Measurements from ENCODE around the gene SLC17A9.

The SLC17A9 gene

GRCh38 chr20:62993856-62994494, 41.5 kb downstream of the SLC17A9 start:
- DNase-seq, result no peak
- Histone ChIP-seq H3K4me3 (ENCODE audit: low read depth, low read length) (no peak overlapping the region), H3K36me3 (no peaks in the 10 kb centered on the region), H3K4me1 (no peaks in the 10 kb centered on the region), H3K9me3 (no peaks in the 10 kb centered on the region), H3K27me3 (peaks cover 78% of the 10 kb centered on the region)
- no peak for TF ChIP-seq CTCF (IDR thresholded peaks at IDR 0.05; ENCODE audit: low read depth, low read length)

DNA sequence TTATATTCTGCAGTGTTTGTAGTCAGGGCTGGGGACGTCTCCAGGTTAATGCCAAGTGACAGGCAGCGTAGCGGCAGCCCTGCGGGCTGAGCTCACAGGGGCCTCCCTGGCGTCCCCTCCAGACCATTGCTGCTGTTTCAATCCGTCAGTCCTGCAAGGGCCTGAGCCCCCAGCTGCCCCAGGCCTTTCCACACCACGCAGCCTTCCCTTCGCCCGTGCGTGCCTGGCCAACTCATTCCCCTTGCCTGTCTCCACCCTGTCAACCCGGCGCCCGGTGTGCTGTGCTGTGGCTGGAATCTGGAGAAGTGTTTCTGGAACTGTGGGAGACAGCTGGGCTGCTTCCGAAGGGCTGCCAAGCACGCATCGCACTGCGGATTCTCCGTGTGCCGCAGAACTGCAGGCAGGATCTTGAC, 42.4 kb downstream of the SLC17A9 start:
- H3K27me3 ChIP-seq, result peaks cover 81% of the 10 kb centered on the region
- no peaks in the 10 kb centered on the region for H3K36me3 ChIP-seq
- no peak for DNase-seq
- H3K9me3 ChIP-seq, result no peaks in the 10 kb centered on the region
- TF ChIP-seq CTCF (IDR thresholded peaks at IDR 0.05; ENCODE audit: low read depth, low read length), result no peak
- H3K4me3 ChIP-seq (ENCODE audit: low read depth, low read length), result no peak overlapping the region
- H3K4me1 ChIP-seq, result no peaks in the 10 kb centered on the region

- peaks cover 83% of the 10 kb centered on the region for H3K27me3 ChIP-seq
These were observed 43.0 kb downstream of the SLC17A9 start for GRCh38 chr20:62995481-62995880.

GRCh38 chr20:62995898-62996595, 43.5 kb downstream of the SLC17A9 start:
- Histone ChIP-seq H3K4me1 (no peaks in the 10 kb centered on the region), H3K36me3 (no peaks in the 10 kb centered on the region), H3K9me3 (no peaks in the 10 kb centered on the region), H3K4me3 (ENCODE audit: low read depth, low read length) (no peak overlapping the region), H3K27me3 (peaks cover 83% of the 10 kb centered on the region)
- no peak for DNase-seq
- TF ChIP-seq CTCF (IDR thresholded peaks at IDR 0.05; ENCODE audit: low read depth, low read length), result no peak

More at GRCh38 chr20:62995481-62995880, 43.0 kb downstream of the SLC17A9 start:
- Histone ChIP-seq H3K36me3 (no peaks in the 10 kb centered on the region), H3K9me3 (no peaks in the 10 kb centered on the region), H3K4me3 (ENCODE audit: low read depth, low read length) (no peak overlapping the region), H3K4me1 (no peaks in the 10 kb centered on the region)
- TF ChIP-seq CTCF (IDR thresholded peaks at IDR 0.05; ENCODE audit: low read depth, low read length), result no peak
- no peak for DNase-seq

GRCh38 chr20:62996596-62996982, 44.1 kb downstream of the SLC17A9 start:
- H3K4me3 ChIP-seq (ENCODE audit: low read depth, low read length), result no peak overlapping the region
- H3K4me1 ChIP-seq, result no peaks in the 10 kb centered on the region
- no peaks in the 10 kb centered on the region for H3K9me3 ChIP-seq
- no peak for DNase-seq
- no peaks in the 10 kb centered on the region for H3K36me3 ChIP-seq
- TF ChIP-seq CTCF (IDR thresholded peaks at IDR 0.05; ENCODE audit: low read depth, low read length), result no peak
- peaks cover 83% of the 10 kb centered on the region for H3K27me3 ChIP-seq

DNA sequence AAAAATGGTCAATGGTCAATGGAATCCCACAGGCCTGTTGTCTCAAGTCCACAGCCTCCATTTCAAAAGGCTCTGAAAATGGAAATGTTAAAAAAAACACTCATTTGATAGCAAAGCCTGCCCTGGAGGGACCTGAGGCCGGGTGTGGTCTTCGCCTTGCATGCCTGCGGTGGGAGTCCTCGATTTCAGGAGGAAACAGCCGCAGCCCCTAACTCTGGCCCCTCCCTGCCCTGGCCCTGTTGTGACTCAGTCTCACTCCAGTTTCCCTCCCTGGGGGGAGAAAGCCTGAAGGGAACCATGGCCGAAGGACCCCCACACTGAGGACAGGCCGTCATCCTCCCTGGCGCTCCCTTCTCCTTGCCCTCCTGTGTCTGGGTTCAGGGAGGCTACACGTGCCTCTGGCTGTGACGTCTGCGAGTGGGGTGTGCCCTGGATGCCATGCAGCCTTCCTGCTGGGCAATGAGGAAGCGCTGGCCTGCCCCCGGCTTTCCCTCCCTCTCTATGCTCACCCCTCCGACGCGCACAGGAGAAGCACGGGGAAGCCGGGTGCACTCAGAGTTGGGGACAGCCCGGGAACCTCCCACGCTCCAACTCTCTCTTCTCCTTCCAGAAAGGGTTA, 45.0 kb downstream of the SLC17A9 start:
- Histone ChIP-seq H3K4me1 (no peaks in the 10 kb centered on the region), H3K36me3 (no peaks in the 10 kb centered on the region), H3K9me3 (no peaks in the 10 kb centered on the region), H3K27me3 (peaks cover 85% of the 10 kb centered on the region), H3K4me3 (ENCODE audit: low read depth, low read length) (no peak overlapping the region)
- no peak for DNase-seq
- TF ChIP-seq CTCF (IDR thresholded peaks at IDR 0.05; ENCODE audit: low read depth, low read length), result no peak

All from BE2C (cell line).